Measurements from ENCODE around the gene SWAP70. TPM values are rescaled to one million over a fixed set of nuclear protein-coding genes. Genes with fewer than 3 reads are reported as not detected.

SWAP70 gene
- total and polyA plus RNA-seq, 2 of the 13 experiments (the other 11 are each of a cell fraction or from before 2014, with no cell fraction given) = 4.6 to 8.7 TPM

- TF ChIP-seq ZNF234 (CRISPR knock-in tag; conservative IDR thresholded peaks at IDR 0.05) (no peak), ARNTL (CRISPR knock-in tag; IDR thresholded peaks at IDR 0.05) (no peak)
These were observed 136.0 kb downstream of the SWAP70 start (continued) for GRCh38 chr11:9799886-9800285.

- Histone ChIP-seq H3K4me3 (replicated peaks in 1 of 3; ENCODE audit: insufficient read depth in 1 of 3, low read depth in 2 of 3, low read length in 3 of 3) (no peak overlapping the region), H3K27me3 (ENCODE audit: control insufficient read depth in 1 of 2, insufficient read depth in 2 of 2, low read length in 2 of 2) (no peaks in the 10 kb centered on the region), H3K27ac (ENCODE audit: extremely low read length, insufficient read depth, low read length) (no peak overlapping the region), H2AFZ (ENCODE audit: low read length) (no peak overlapping the region), H4K20me1 (ENCODE audit: insufficient read depth, low read length) (no peaks in the 10 kb centered on the region), H3K79me2 (ENCODE audit: insufficient read depth, low read length) (no peaks in the 10 kb centered on the region), H3K9ac (ENCODE audit: insufficient read depth, low read depth, low read length) (no peak overlapping the region), H3K36me3 (replicated peaks in 1 of 2; ENCODE audit: control insufficient read depth in 1 of 2, insufficient read depth in 2 of 2, low read length in 2 of 2) (peaks cover 0 to 5% of the 10 kb centered on the region in 2 experiments; a peak in 3 of 5 replicates), H3K4me1 (ENCODE audit: insufficient read depth, low read length) (0 out of 2 replicates have a peak, but pooled peaks cover 6% of the 10 kb centered on the region), H3K9me3 (ENCODE audit: low read length) (no peaks in the 10 kb centered on the region), H3K4me2 (ENCODE audit: low read depth, low read length) (no peak overlapping the region)
- CTCF ChIA-PET (ENCODE audit: low intra/inter-chr PET ratio, low total read pairs) = no interaction called here
- no TSS peak for BruUV-seq (replicated peaks)
- in situ Hi-C loops (cut with HindIII; ENCODE audit: extremely low pct_ligation_motif_present, low pct_unique_long_range_greater_than_20kb) = no loop called here
- intact Hi-C loops (cut with micrococcal nuclease; ENCODE audit: unreplicated experiment) = no loop called here
- WGBS (ENCODE audit: low lambda C conversion rate) = 95% methylated on average over 3 of the region's 3 CpGs
- no peak for DNase-seq (ENCODE audit: low spot score)
- POLR2A ChIA-PET = no interaction called here
- FAIRE-seq = no peak
- no peak for ATAC-seq
- peak in 1 of 2 experiments; percentile 92; a peak in 2 of 4 replicates for TF ChIP-seq ATF4 (CRISPR knock-in tag; IDR thresholded peaks at IDR 0.05)
- no peak for TF ChIP-seq ATF3 (CRISPR knock-in tag; IDR thresholded peaks at IDR 0.05)
These were observed 138.5 kb downstream of the SWAP70 start for GRCh38 chr11:9802291-9802861.

Other genes starting within 250 kb of the SWAP70 start
- 22.4 and 32.9 TPM in 2 replicates for gene ZNF143, start 203.1 kb upstream of the SWAP70 start, total RNA-seq (2016; rRNA removed; fragmentation: Illumina TruSeq; extraction: Trizol)
- 35.6 and 35.9 TPM in 2 replicates for gene ZNF143, start 203.1 kb upstream of the SWAP70 start, polyA plus RNA-seq (2011; rRNA removed)
- 63.7 and 71.7 TPM in 2 replicates for gene WEE1, start 90.4 kb upstream of the SWAP70 start, total RNA-seq (2016; rRNA removed; fragmentation: Illumina TruSeq; extraction: Trizol)
- gene WEE1, start 90.4 kb upstream of the SWAP70 start, polyA plus RNA-seq (2011; rRNA removed) = 24.2 and 31.4 TPM in 2 replicates